GM21619 (cell line): Measurements from ENCODE around the gene IQCE.

ENCODE experiments used
- ATAC-seq: cut with Tn5 transposase; IDR thresholded peaks from one replicate; pipeline ENCODE4 v1.9.1; 2021; ENCODE audit not compliant: unreplicated experiment

IQCE gene

GRCh38 chr7:2644220-2644561 lies 85.4 kb downstream of the IQCE start:
- no peak for ATAC-seq

- ATAC-seq: peak; percentile 31
These were observed 85.9 kb downstream of the IQCE start for GRCh38 chr7:2644562-2645273.

GRCh38 chr7:2645274-2645868 lies 86.6 kb downstream of the IQCE start:
- ATAC-seq: peak; percentile 56

GRCh38 chr7:2646336-2646679 lies 87.5 kb downstream of the IQCE start:
- no peak for ATAC-seq

- no peak for ATAC-seq
These were observed 88.1 kb downstream of the IQCE start for GRCh38 chr7:2646680-2647571.

GRCh38 chr7:2647594-2648172 lies 88.9 kb downstream of the IQCE start:
- no peak for ATAC-seq

GRCh38 chr7:2649139-2649838 lies 90.5 kb downstream of the IQCE start:
- ATAC-seq: no peak

- no peak for ATAC-seq
These were observed 91.2 kb downstream of the IQCE start for GRCh38 chr7:2649991-2650390.

GRCh38 chr7:2650451-2650850 lies 91.7 kb downstream of the IQCE start:
- no peak for ATAC-seq

- ATAC-seq: no peak
These were observed 92.6 kb downstream of the IQCE start for GRCh38 chr7:2651336-2651735.

GRCh38 chr7:2651847-2652735 lies 93.3 kb downstream of the IQCE start:
- ATAC-seq: no peak

- no peak for ATAC-seq
These were observed 93.9 kb downstream of the IQCE start for GRCh38 chr7:2652736-2653060.

GRCh38 chr7:2654059-2654458 lies 95.3 kb downstream of the IQCE start:
- ATAC-seq: no peak

- ATAC-seq: no peak
These were observed 97.3 kb downstream of the IQCE start for GRCh38 chr7:2655870-2656614.

GRCh38 chr7:2657208-2657607 lies 98.4 kb downstream of the IQCE start:
- ATAC-seq: no peak

GRCh38 chr7:2657920-2658671 lies 99.3 kb downstream of the IQCE start:
- no peak for ATAC-seq

- no peak for ATAC-seq
These were observed 100.2 kb downstream of the IQCE start for GRCh38 chr7:2658941-2659340.

GRCh38 chr7:2659556-2660358 lies 101.0 kb downstream of the IQCE start:
- ATAC-seq: no peak
